Panc1 (cell line): Measurements from ENCODE around the gene MPPED1. TPM values are rescaled to one million over a fixed set of nuclear protein-coding genes. Genes with fewer than 3 reads are reported as not detected.

Source experiments
- ATAC-seq: fragments of 200-7000 bp; cut with Tn5 transposase; 2 replicates; pipeline ENCODE4 v1.9.1; 2020; ENCODE audit warnings: mild to moderate bottlenecking, moderate library complexity
- BruUV-seq: library from RNA; stranded (reverse); fragments of 400-500 nt; replicated peaks from 2 replicates; lab custom pipeline; 2021; lab: Mats Ljungman, UMichigan
- CTCF ChIA-PET: fragments of 300-600 bp; sonication (Branson Sonifier 250); formaldehyde crosslinking; loops from one replicate; lab custom pipeline; 2022; ENCODE audit warnings: antibody characterized with exemption; lab: Charles Lee
- POLR2A ChIA-PET: fragments of 300-600 bp; sonication (Branson Sonifier 250); formaldehyde crosslinking; loops from one replicate; lab custom pipeline; 2022; ENCODE audit warnings: antibody characterized with exemption; lab: Charles Lee
- DNase-seq: peaks from one replicate; pipeline ENCODE4 v3.0.0-alpha.2; 2010; ENCODE audit warnings: low read depth, low spot score
- H3K27ac ChIP-seq: 2 replicates; pipeline ENCODE4 v1.5.1; 2011; ENCODE audit warnings: mild to moderate bottlenecking, low read length, inconsistent platforms
- H3K27me3 ChIP-seq: fragments of 200-500 bp; sonication (Bioruptor generic); 2 replicates; pipeline ENCODE4 v1.6.0; 2014; ENCODE audit warnings: low read length, inconsistent platforms; ENCODE audit not compliant: control insufficient read depth, insufficient read depth
- H3K36me3 ChIP-seq: fragments of 200-500 bp; sonication (Bioruptor generic); 2 replicates; pipeline ENCODE4 v1.5.1; 2014; ENCODE audit warnings: inconsistent platforms, mild to moderate bottlenecking, low read length, moderate library complexity; ENCODE audit not compliant: control insufficient read depth, insufficient read depth
- H3K4me1 ChIP-seq: 2 replicates; pipeline ENCODE4 v1.5.1; 2011; ENCODE audit warnings: inconsistent platforms, mild to moderate bottlenecking, low read length, moderate library complexity; ENCODE audit not compliant: control insufficient read depth, insufficient read depth
- H3K4me3 ChIP-seq, 2 experiments: 2 replicates each; pipeline ENCODE4 v1.5.1; 2011 to 2012; ENCODE audit warnings: low read depth in 2 of 2, low read length in 2 of 2, mild to moderate bottlenecking in 2 of 2, inconsistent platforms in 1 of 2, moderate library complexity in 1 of 2
- H3K9me3 ChIP-seq: fragments of 200-500 bp; sonication (Bioruptor generic); 2 replicates; pipeline ENCODE4 v1.5.1; 2014; ENCODE audit warnings: low read depth, mild to moderate bottlenecking, inconsistent platforms, low read length, moderate library complexity; ENCODE audit not compliant: control insufficient read depth, insufficient read depth
- POLR2AphosphoS5 ChIP-seq: IDR thresholded peaks from 2 replicates; pipeline ENCODE4 v1.6.1; 2012; ENCODE audit warnings: mild to moderate bottlenecking, low read depth, low read length, moderate library complexity
- SIN3A ChIP-seq: IDR thresholded peaks from 2 replicates; pipeline ENCODE4 v1.6.1; 2012; ENCODE audit warnings: low read depth, mild to moderate bottlenecking, low read length, moderate library complexity, borderline replicate concordance; ENCODE audit not compliant: insufficient read depth
- TCF7L2 ChIP-seq: IDR thresholded peaks from 2 replicates; pipeline ENCODE4 v1.6.1; 2011; ENCODE audit warnings: mild to moderate bottlenecking, low read depth, low read length, inconsistent platforms
- in situ Hi-C: cut with HindIII; loops from 2 replicates; pipeline ENCODE4 v1.10.0; 2016; ENCODE audit warnings: low sequenced_read_pairs, low pct_unique_long_range_greater_than_20kb
- intact Hi-C: fragments of 100-400 bp; cut with micrococcal nuclease; formaldehyde crosslinking; loops from one replicate; pipeline ENCODE4 v1.10.0; 2022; ENCODE audit not compliant: unreplicated experiment
- total RNA-seq: library from RNA; stranded (reverse); gene quantifications from one replicate; pipeline ENCODE4 v1.2.1, GENCODE V29; 2021; ENCODE audit not compliant: unreplicated experiment
- TF ChIP-seq, protein P1 (sequence below), 2 experiments: IDR thresholded peaks; 2 replicates each; pipeline ENCODE4 v1.6.1; 2011 to 2012; ENCODE audit warnings: low read depth in 2 of 2, control low read depth in 1 of 2, low read length in 1 of 2, mild to moderate bottlenecking in 1 of 2, moderate library complexity in 1 of 2; ENCODE audit not compliant: insufficient read depth in 1 of 2
- TF ChIP-seq, protein P2 (sequence below): fragments of 450-650 bp; IDR thresholded peaks from 2 replicates; pipeline ENCODE4 v1.5.1; 2017; ENCODE audit warnings: mild to moderate bottlenecking

MPPED1 gene
- total RNA-seq, 1 experiment from 2014 or later = not detected

DNA sequence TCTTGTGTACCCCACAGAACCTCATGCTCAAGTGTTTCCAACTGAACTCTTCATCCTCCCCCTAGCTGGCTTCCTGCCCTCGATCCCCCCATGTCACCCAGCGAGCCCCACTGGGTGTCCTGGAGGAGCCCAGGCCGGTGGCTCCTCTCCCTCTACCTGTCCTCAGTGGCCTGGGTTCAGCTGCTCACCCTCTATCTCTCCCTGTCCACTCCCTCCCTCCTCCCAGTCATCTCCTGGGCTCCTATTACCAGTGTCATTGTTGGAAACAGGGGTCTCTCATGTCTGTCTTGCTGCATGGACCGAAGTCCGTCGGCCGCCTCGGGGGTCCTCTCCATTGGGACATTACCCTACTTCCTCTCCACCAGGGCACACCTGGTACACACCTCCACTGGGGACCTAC lies 12.9 kb upstream of the MPPED1 start:
- ChIA-PET CTCF (no interaction called here), POLR2A (no interaction called here)
- no peaks in the 10 kb centered on the region for H3K4me1 ChIP-seq
- in situ Hi-C loops (no loop called here), intact Hi-C loops (no loop called here)
- BruUV-seq = no TSS peak
- DNase-seq = no peak
- no peaks in the 10 kb centered on the region for H3K9me3 ChIP-seq
- no peak for ATAC-seq
- no peaks in the 10 kb centered on the region for H3K36me3 ChIP-seq
- no peak overlapping the region for H3K4me3 ChIP-seq
- no peak overlapping the region for H3K27ac ChIP-seq
- TF ChIP-seq POLR2AphosphoS5 (no peak), TCF7L2 (no peak), SIN3A (no peak)
- TF ChIP-seq, protein P1, sequence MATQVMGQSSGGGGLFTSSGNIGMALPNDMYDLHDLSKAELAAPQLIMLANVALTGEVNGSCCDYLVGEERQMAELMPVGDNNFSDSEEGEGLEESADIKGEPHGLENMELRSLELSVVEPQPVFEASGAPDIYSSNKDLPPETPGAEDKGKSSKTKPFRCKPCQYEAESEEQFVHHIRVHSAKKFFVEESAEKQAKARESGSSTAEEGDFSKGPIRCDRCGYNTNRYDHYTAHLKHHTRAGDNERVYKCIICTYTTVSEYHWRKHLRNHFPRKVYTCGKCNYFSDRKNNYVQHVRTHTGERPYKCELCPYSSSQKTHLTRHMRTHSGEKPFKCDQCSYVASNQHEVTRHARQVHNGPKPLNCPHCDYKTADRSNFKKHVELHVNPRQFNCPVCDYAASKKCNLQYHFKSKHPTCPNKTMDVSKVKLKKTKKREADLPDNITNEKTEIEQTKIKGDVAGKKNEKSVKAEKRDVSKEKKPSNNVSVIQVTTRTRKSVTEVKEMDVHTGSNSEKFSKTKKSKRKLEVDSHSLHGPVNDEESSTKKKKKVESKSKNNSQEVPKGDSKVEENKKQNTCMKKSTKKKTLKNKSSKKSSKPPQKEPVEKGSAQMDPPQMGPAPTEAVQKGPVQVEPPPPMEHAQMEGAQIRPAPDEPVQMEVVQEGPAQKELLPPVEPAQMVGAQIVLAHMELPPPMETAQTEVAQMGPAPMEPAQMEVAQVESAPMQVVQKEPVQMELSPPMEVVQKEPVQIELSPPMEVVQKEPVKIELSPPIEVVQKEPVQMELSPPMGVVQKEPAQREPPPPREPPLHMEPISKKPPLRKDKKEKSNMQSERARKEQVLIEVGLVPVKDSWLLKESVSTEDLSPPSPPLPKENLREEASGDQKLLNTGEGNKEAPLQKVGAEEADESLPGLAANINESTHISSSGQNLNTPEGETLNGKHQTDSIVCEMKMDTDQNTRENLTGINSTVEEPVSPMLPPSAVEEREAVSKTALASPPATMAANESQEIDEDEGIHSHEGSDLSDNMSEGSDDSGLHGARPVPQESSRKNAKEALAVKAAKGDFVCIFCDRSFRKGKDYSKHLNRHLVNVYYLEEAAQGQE (IDR thresholded peaks at IDR 0.05; ENCODE audit: insufficient read depth in 1 of 2, low read depth in 2 of 2, low read length in 1 of 2) = no peak
- TF ChIP-seq, protein P2, sequence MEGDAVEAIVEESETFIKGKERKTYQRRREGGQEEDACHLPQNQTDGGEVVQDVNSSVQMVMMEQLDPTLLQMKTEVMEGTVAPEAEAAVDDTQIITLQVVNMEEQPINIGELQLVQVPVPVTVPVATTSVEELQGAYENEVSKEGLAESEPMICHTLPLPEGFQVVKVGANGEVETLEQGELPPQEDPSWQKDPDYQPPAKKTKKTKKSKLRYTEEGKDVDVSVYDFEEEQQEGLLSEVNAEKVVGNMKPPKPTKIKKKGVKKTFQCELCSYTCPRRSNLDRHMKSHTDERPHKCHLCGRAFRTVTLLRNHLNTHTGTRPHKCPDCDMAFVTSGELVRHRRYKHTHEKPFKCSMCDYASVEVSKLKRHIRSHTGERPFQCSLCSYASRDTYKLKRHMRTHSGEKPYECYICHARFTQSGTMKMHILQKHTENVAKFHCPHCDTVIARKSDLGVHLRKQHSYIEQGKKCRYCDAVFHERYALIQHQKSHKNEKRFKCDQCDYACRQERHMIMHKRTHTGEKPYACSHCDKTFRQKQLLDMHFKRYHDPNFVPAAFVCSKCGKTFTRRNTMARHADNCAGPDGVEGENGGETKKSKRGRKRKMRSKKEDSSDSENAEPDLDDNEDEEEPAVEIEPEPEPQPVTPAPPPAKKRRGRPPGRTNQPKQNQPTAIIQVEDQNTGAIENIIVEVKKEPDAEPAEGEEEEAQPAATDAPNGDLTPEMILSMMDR = no peak
- H3K27me3 ChIP-seq = no peaks in the 10 kb centered on the region

DNA sequence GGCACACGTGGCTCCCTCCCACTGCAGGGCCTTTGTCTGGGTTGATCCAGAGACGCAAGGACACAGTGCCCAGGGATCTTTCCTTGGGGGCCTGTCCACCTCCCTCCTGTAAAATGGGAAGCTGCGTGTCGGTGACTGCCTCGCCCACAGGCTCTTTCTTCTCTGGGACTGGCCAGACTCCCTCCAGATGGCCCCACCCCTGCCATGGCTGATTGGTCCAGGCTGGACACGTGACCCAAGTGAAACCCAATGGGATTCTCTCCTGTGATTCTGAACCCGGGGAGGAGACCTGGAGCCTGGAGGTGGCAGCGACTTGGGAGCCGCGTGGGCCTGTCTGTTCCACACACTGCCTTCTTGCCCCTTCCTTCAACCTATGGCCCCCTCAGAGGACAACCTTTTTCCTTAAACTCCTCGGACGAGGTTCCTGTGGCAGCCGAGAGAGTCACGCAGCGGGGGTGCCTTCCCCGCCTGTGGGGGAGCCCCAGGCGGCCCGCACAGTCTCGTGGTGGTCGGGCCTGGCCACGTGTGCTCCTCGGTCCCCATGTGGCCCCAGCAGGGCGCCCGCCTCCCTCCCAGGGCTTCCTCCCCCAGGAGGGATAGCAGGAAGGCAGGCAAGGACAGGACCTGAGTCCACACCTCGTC lies 12.4 kb upstream of the MPPED1 start:
- H3K9me3 ChIP-seq = no peaks in the 10 kb centered on the region
- intact Hi-C loops (no loop called here), in situ Hi-C loops (no loop called here)
- H3K27me3 ChIP-seq = no peaks in the 10 kb centered on the region
- H3K27ac ChIP-seq = no peak overlapping the region
- H3K36me3 ChIP-seq = no peaks in the 10 kb centered on the region
- ATAC-seq = no peak
- no peak for TF ChIP-seq POLR2AphosphoS5
- no peak for TF ChIP-seq TCF7L2
- TF ChIP-seq, protein P1 (IDR thresholded peaks at IDR 0.05; ENCODE audit: insufficient read depth in 1 of 2, low read depth in 2 of 2, low read length in 1 of 2) = no peak
- TF ChIP-seq, protein P2 = no peak
- TF ChIP-seq SIN3A = no peak
- CTCF ChIA-PET = interaction anchor here (1.1 kb wide), 1 partner anchor 484 kb away, joined by 3 read pairs; no protein-coding TSS in a partner anchor
- no peaks in the 10 kb centered on the region for H3K4me1 ChIP-seq
- DNase-seq = no peak
- H3K4me3 ChIP-seq = no peak overlapping the region
- POLR2A ChIA-PET = no interaction called here
- no TSS peak for BruUV-seq
